SK-N-SH (cell line): ENCODE measurements around the gene ENDOD1. TPM values are rescaled to one million over a fixed set of nuclear protein-coding genes. Genes with fewer than 3 reads are reported as not detected.

Experiments used
- CTCF ChIA-PET: fragments of 300-600, 350-600 bp; formaldehyde crosslinking; extraction: SDS; loops from one replicate; lab custom pipeline; 2021; lab: Yijun Ruan, JAX
- POLR2A ChIA-PET: fragments of 350-600 bp; sonication (Branson Sonifier 250); formaldehyde crosslinking; extraction: SDS; loops from one replicate; lab custom pipeline; 2020; ENCODE audit warnings: antibody characterized with exemption, inconsistent platforms; lab: Yijun Ruan, JAX
- DNase-seq: peaks from one replicate; pipeline ENCODE4 v3.0.0; 2012
- H2AFZ ChIP-seq: fragments of 200-600 bp; sonication (generic); 2 replicates; pipeline ENCODE4 v1.8.1; 2016; ENCODE audit warnings: antibody characterized with exemption, mild to moderate bottlenecking, low read depth
- H3F3A ChIP-seq: fragments of 200-600 bp; sonication (generic); replicated peaks from 2 replicates; pipeline ENCODE3; 2016; ENCODE audit warnings: antibody characterized with exemption, mild to moderate bottlenecking; ENCODE audit not compliant: insufficient read depth
- H3K27ac ChIP-seq, 2 experiments: fragments of 200-500 bp in 1 of 2; fragments of 200-600 bp in 1 of 2; sonication (Bioruptor generic) in 1 of 2; sonication (generic), shearing (Covaris generic) in 1 of 2; 2 replicates each; pipeline versions ENCODE4 v1.5.1 to v1.6.1; 2014 to 2016; ENCODE audit warnings: low read depth in 2 of 2, inconsistent platforms in 1 of 2, low read length in 1 of 2, mild to moderate bottlenecking in 1 of 2, mixed read lengths in 1 of 2
- H3K27me3 ChIP-seq: fragments of 200-600 bp; sonication (generic), shearing (Covaris generic); 2 replicates; pipeline ENCODE4 v1.6.1; 2016; ENCODE audit warnings: mixed run types; ENCODE audit not compliant: insufficient read depth
- H3K36me3 ChIP-seq, 2 experiments: fragments of 200-500 bp in 1 of 2; fragments of 200-600 bp in 1 of 2; sonication (Bioruptor generic) in 1 of 2; sonication (generic) in 1 of 2; replicated peaks in 1 of 2; 2 replicates each; pipeline versions ENCODE3 to v1.5.1; 2014 to 2016; ENCODE audit warnings: low read length in 1 of 2, mild to moderate bottlenecking in 1 of 2; ENCODE audit not compliant: insufficient read depth in 2 of 2, control insufficient read depth in 1 of 2
- H3K4me1 ChIP-seq, 2 experiments: fragments of 200-500 bp in 1 of 2; fragments of 200-600 bp in 1 of 2; sonication (Bioruptor generic) in 1 of 2; sonication (generic), shearing (Covaris generic) in 1 of 2; 2 replicates each; pipeline versions ENCODE4 v1.5.1 to v1.6.1; 2014 to 2016; ENCODE audit warnings: low read depth in 1 of 2, low read length in 1 of 2, mixed run types in 1 of 2; ENCODE audit not compliant: insufficient read depth in 2 of 2, control insufficient read depth in 1 of 2
- H3K4me2 ChIP-seq: fragments of 200-600 bp; sonication (generic), shearing (Covaris generic); 2 replicates; pipeline ENCODE4 v1.6.1; 2017; ENCODE audit warnings: mixed run types
- H3K4me3 ChIP-seq, 2 experiments: fragments of 200-500 bp in 1 of 2; fragments of 200-600 bp in 1 of 2; sonication (Bioruptor generic) in 1 of 2; sonication (generic), shearing (Covaris generic) in 1 of 2; 2 replicates each; pipeline versions ENCODE4 v1.5.1 to v1.8.1; 2014 to 2016; ENCODE audit warnings: low read depth in 2 of 2, inconsistent platforms in 1 of 2, low read length in 1 of 2, mild to moderate bottlenecking in 1 of 2, mixed read lengths in 1 of 2, moderate library complexity in 1 of 2
- H3K79me2 ChIP-seq: fragments of 200-600 bp; sonication (generic); 2 replicates; pipeline ENCODE4 v1.8.1; 2017; ENCODE audit warnings: mild to moderate bottlenecking; ENCODE audit not compliant: insufficient read depth
- H3K9ac ChIP-seq: fragments of 200-600 bp; sonication (generic); 2 replicates; pipeline ENCODE4 v1.6.1; 2017; ENCODE audit warnings: mixed run types
- H3K9me2 ChIP-seq: fragments of 200-600 bp; sonication (generic); 2 replicates; pipeline ENCODE4 v1.6.1; 2017; ENCODE audit warnings: mixed run types
- H3K9me3 ChIP-seq: fragments of 200-600 bp; sonication (generic); 2 replicates; pipeline ENCODE4 v1.6.1; 2017; ENCODE audit warnings: mixed run types, mild to moderate bottlenecking, moderate library complexity
- H4K20me1 ChIP-seq: fragments of 200-600 bp; sonication (generic); 2 replicates; pipeline ENCODE4 v1.6.1; 2017; ENCODE audit warnings: mild to moderate bottlenecking, mixed run types; ENCODE audit not compliant: insufficient read depth
- CHD2 ChIP-seq: fragments of 150-350 bp; IDR thresholded peaks from 2 replicates; pipeline ENCODE4 v1.6.1; 2018; ENCODE audit warnings: low read length; ENCODE audit not compliant: partially characterized antibody
- EP300 ChIP-seq, 2 experiments: IDR thresholded peaks; 2 replicates each; pipeline versions ENCODE4 v1.4.0 to v1.6.1; 2012; ENCODE audit warnings: borderline replicate concordance in 1 of 2, low read depth in 1 of 2, low read length in 1 of 2
- EZH2phosphoT487 ChIP-seq: fragments of 200-600 bp; sonication (generic); IDR thresholded peaks from 2 replicates; pipeline ENCODE4 v1.6.1; 2017; ENCODE audit warnings: low read depth, mixed run types, mild to moderate bottlenecking, antibody characterized with exemption, moderate library complexity, borderline replicate concordance
- FOSL2 ChIP-seq: IDR thresholded peaks from 2 replicates; pipeline ENCODE4 v1.4.0; 2012; ENCODE audit warnings: low read depth, mild to moderate bottlenecking, moderate library complexity, borderline replicate concordance
- GATA2 ChIP-seq: sonication (generic); formaldehyde crosslinking; IDR thresholded peaks from 2 replicates; pipeline ENCODE4 v1.5.0; 2020; ENCODE audit warnings: mild to moderate bottlenecking, missing genetic modification reagents
- JUND ChIP-seq: IDR thresholded peaks from 2 replicates; pipeline ENCODE4 v1.4.0; 2012
- NRF1 ChIP-seq: IDR thresholded peaks from 2 replicates; pipeline ENCODE4 v1.6.1; 2012; ENCODE audit warnings: low read depth, mild to moderate bottlenecking, low read length
- PBX3 ChIP-seq: IDR thresholded peaks from 2 replicates; pipeline ENCODE4; 2012
- POLR2AphosphoS5 ChIP-seq: IDR thresholded peaks from 2 replicates; pipeline ENCODE4 v1.6.1; 2012; ENCODE audit warnings: low read depth, low read length
- REST ChIP-seq: IDR thresholded peaks from 2 replicates; pipeline ENCODE4 v1.6.1; 2012; ENCODE audit warnings: mild to moderate bottlenecking, low read depth, low read length, moderate library complexity
- RFX5 ChIP-seq: IDR thresholded peaks from 2 replicates; pipeline ENCODE4 v1.6.1; 2012; ENCODE audit warnings: mild to moderate bottlenecking, improper control_type of control experiment, low read length
- SIN3A ChIP-seq: IDR thresholded peaks from 2 replicates; pipeline ENCODE4 v1.6.1; 2012; ENCODE audit warnings: low read depth, mild to moderate bottlenecking, low read length, moderate library complexity, borderline replicate concordance
- TCF12 ChIP-seq: IDR thresholded peaks from 2 replicates; pipeline ENCODE4 v1.4.0; 2012
- USF2 ChIP-seq: fragments of 150-350 bp; IDR thresholded peaks from 2 replicates; pipeline ENCODE4 v1.6.1; 2017; ENCODE audit warnings: antibody characterized with exemption, low read length, low read depth, borderline replicate concordance
- WGBS: methylation state at CpG from one replicate; pipeline ENCODE4 v1.1.6; 2017; ENCODE audit warnings: low lambda C conversion rate; 5-methylcytosine and 5-hydroxymethylcytosine counted together
- polyA plus RNA-seq, 3 experiments: library from polyadenylated mRNA; depleted of rRNA; stranded (reverse); fragments of >200 nt; gene quantifications; 2 replicates each; pipeline ENCODE4 v1.2.3, GENCODE V29; 2012

Gene ENDOD1
- polyA plus RNA-seq, 1 of the 3 experiments (the other 2 are of a cell fraction): 15.0 TPM

GRCh38 chr11:95148938-95149337, 59.3 kb downstream of the ENDOD1 start:
- Histone ChIP-seq H3K4me3 (no peak overlapping the region), H3K9ac (no peak overlapping the region), H3K9me2 (no peaks in the 10 kb centered on the region), H3F3A (peaks cover 25% of the 10 kb centered on the region), H3K27me3 (no peaks in the 10 kb centered on the region), H4K20me1 (no peaks in the 10 kb centered on the region), H3K27ac (peak overlapping the region in 1 of 2 experiments; percentile 95; a peak in 3 of 4 replicates), H3K79me2 (no peaks in the 10 kb centered on the region), H3K36me3 (no peaks in the 10 kb centered on the region), H2AFZ (no peak overlapping the region), H3K4me2 (no peak overlapping the region), H3K9me3 (no peaks in the 10 kb centered on the region), H3K4me1 (peaks cover 27 to 34% of the 10 kb centered on the region in 2 experiments)
- WGBS: 74% methylated on average over 2 of the region's 2 CpGs
- CTCF ChIA-PET: interaction anchor here (0.9 to 5.1 kb wide), 8 partner anchors 9 to 624 kb away, joined by 3 to 29 read pairs (median 4); partner anchors contain the start of gene ENDOD1
- DNase-seq: no peak
- TF ChIP-seq POLR2AphosphoS5: no peak
- no peak for TF ChIP-seq CHD2
- TF ChIP-seq JUND: no peak
- no peak for TF ChIP-seq FOSL2
- TF ChIP-seq NRF1: no peak
- no peak for TF ChIP-seq RFX5
- no peak for TF ChIP-seq REST
- TF ChIP-seq PBX3: no peak
- no peak for TF ChIP-seq SIN3A
- TF ChIP-seq USF2: no peak
- TF ChIP-seq GATA2 (CRISPR knock-in tag): no peak
- no peak for TF ChIP-seq TCF12
- TF ChIP-seq EZH2phosphoT487: no peak
- TF ChIP-seq EP300 (IDR thresholded peaks at IDR 0.05; ENCODE audit: borderline replicate concordance in 1 of 2, low read depth in 1 of 2, low read length in 1 of 2): no peak
- POLR2A ChIA-PET: interaction anchor here (0.7 kb wide), 1 partner anchor 82 kb away, joined by 3 read pairs; no protein-coding TSS in a partner anchor
